ENCODE measurements around the gene SCGB2A2.

DNA sequence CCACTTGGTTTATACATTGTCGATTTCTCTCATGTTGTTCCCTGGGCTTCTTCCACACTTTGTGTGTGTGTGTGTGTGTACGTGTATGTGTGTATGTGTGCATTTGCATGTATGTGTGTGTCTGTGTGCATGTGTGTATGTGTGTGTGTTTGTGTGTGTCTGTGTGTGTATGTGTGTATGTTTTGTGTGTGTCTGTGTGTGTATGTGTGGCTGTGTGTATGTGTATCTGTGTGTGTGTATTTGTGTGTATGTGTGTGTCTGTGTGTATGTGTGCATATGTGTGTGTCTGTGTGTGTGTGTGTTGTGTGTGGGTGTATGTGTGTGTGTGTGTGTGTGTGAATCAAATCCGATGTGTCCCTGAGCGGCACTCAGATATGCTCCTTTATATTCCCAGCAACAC, 32.5 kb upstream of the SCGB2A2 start:
- TF ChIP-seq, protein P1, sequence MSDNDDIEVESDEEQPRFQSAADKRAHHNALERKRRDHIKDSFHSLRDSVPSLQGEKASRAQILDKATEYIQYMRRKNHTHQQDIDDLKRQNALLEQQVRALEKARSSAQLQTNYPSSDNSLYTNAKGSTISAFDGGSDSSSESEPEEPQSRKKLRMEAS (IDR thresholded peaks at IDR 0.05) = no peak
- TF ChIP-seq, protein P2, sequence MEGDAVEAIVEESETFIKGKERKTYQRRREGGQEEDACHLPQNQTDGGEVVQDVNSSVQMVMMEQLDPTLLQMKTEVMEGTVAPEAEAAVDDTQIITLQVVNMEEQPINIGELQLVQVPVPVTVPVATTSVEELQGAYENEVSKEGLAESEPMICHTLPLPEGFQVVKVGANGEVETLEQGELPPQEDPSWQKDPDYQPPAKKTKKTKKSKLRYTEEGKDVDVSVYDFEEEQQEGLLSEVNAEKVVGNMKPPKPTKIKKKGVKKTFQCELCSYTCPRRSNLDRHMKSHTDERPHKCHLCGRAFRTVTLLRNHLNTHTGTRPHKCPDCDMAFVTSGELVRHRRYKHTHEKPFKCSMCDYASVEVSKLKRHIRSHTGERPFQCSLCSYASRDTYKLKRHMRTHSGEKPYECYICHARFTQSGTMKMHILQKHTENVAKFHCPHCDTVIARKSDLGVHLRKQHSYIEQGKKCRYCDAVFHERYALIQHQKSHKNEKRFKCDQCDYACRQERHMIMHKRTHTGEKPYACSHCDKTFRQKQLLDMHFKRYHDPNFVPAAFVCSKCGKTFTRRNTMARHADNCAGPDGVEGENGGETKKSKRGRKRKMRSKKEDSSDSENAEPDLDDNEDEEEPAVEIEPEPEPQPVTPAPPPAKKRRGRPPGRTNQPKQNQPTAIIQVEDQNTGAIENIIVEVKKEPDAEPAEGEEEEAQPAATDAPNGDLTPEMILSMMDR (IDR thresholded peaks at IDR 0.05; ENCODE audit: low read depth, low read length, missing input control) = no peak
- TF ChIP-seq, protein P3, sequence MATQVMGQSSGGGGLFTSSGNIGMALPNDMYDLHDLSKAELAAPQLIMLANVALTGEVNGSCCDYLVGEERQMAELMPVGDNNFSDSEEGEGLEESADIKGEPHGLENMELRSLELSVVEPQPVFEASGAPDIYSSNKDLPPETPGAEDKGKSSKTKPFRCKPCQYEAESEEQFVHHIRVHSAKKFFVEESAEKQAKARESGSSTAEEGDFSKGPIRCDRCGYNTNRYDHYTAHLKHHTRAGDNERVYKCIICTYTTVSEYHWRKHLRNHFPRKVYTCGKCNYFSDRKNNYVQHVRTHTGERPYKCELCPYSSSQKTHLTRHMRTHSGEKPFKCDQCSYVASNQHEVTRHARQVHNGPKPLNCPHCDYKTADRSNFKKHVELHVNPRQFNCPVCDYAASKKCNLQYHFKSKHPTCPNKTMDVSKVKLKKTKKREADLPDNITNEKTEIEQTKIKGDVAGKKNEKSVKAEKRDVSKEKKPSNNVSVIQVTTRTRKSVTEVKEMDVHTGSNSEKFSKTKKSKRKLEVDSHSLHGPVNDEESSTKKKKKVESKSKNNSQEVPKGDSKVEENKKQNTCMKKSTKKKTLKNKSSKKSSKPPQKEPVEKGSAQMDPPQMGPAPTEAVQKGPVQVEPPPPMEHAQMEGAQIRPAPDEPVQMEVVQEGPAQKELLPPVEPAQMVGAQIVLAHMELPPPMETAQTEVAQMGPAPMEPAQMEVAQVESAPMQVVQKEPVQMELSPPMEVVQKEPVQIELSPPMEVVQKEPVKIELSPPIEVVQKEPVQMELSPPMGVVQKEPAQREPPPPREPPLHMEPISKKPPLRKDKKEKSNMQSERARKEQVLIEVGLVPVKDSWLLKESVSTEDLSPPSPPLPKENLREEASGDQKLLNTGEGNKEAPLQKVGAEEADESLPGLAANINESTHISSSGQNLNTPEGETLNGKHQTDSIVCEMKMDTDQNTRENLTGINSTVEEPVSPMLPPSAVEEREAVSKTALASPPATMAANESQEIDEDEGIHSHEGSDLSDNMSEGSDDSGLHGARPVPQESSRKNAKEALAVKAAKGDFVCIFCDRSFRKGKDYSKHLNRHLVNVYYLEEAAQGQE (IDR thresholded peaks at IDR 0.05) = no peak
- TF ChIP-seq RAD21 (IDR thresholded peaks at IDR 0.05) = no peak

Measured in liver (tissue), 3 donors.